GOT3 (cell line): Measurements from ENCODE around the gene RETREG3.
"Not testable (repeated sequence)": the region's sequence is repeated elsewhere in the genome, so short reads cannot be mapped to it uniquely, and the experiment has no call there.

Experiments used
- DNase-seq: peaks from one replicate; lab custom pipeline; 2025; ENCODE audit warnings: mixed read lengths; lab: John Stamatoyannopoulos, UW

RETREG3 gene

GRCh38 chr17:42612013-42612412 is 2.8 kb upstream of the RETREG3 start:
- DNase-seq, result no peak

GRCh38 chr17:42609814-42610801 is 934 bp upstream of the RETREG3 start:
- not testable (repeated sequence) for DNase-seq

GRCh38 chr17:42608305-42609181 is 631 bp downstream of the RETREG3 start:
- DNase-seq, result no peak

GRCh38 chr17:42607769-42608168 is 1.4 kb downstream of the RETREG3 start:
- DNase-seq, result no peak

GRCh38 chr17:42603318-42603717 is 5.9 kb downstream of the RETREG3 start:
- no peak for DNase-seq

- no peak for DNase-seq
Measured at GRCh38 chr17:42598905-42599304, 10.3 kb downstream of the RETREG3 start.

GRCh38 chr17:42596386-42596785 is 12.8 kb downstream of the RETREG3 start:
- no peak for DNase-seq

- DNase-seq, result no peak
Measured at GRCh38 chr17:42591411-42591810, 17.8 kb downstream of the RETREG3 start.

- DNase-seq, result no peak
Measured at GRCh38 chr17:42590886-42591285, 18.3 kb downstream of the RETREG3 start.

- DNase-seq, result no peak
Measured at GRCh38 chr17:42586514-42587230, 22.5 kb downstream of the RETREG3 start.

GRCh38 chr17:42585353-42585752 is 23.8 kb downstream of the RETREG3 start:
- DNase-seq, result no peak

- no peak for DNase-seq
Measured at GRCh38 chr17:42584880-42585279, 24.3 kb downstream of the RETREG3 start.

- DNase-seq, result no peak
Measured at GRCh38 chr17:42581744-42582270, 27.4 kb downstream of the RETREG3 start.

- no peak for DNase-seq
Measured at GRCh38 chr17:42579794-42580551, 29.2 kb downstream of the RETREG3 start.

GRCh38 chr17:42578282-42578869 is 30.8 kb downstream of the RETREG3 start:
- peak; percentile 9 for DNase-seq

- DNase-seq, result peak; percentile 72
Measured at GRCh38 chr17:42577532-42578281, 31.5 kb downstream of the RETREG3 start, which contains the start of gene PSMC3IP. PSMC3IP (minus strand) TSS chr17:42577729; CDS start chr17:42577686, 43 bp downstream.

GRCh38 chr17:42577140-42577531 is 32.0 kb downstream of the RETREG3 start:
- no peak for DNase-seq

GRCh38 chr17:42574463-42574862 is 34.7 kb downstream of the RETREG3 start:
- no peak for DNase-seq

- no peak for DNase-seq
Measured at GRCh38 chr17:42573095-42573494, 36.1 kb downstream of the RETREG3 start.
